Testis (tissue), 3 donors: ENCODE results near the gene GJA4. TPM values are rescaled to one million over a fixed set of nuclear protein-coding genes. Genes with fewer than 3 reads are reported as not detected.
"Not testable (repeated sequence)": the region's sequence is repeated elsewhere in the genome, so short reads cannot be mapped to it uniquely, and the experiment has no call there.

Source experiments
- DNase-seq: peaks from one replicate; pipeline ENCODE4 v3.0.0-alpha.2; 2019
- H3K27ac ChIP-seq, 2 donors: fragments of 200-600 bp; sonication (generic); one replicate each; pipeline ENCODE4 v1.5.1; 2019
- H3K27me3 ChIP-seq: fragments of 200-600 bp; sonication (generic); one replicate; pipeline ENCODE4 v1.5.1; 2019
- H3K36me3 ChIP-seq: fragments of 200-600 bp; sonication (generic); one replicate; pipeline ENCODE4 v1.5.1; 2017; ENCODE audit warnings: low read depth; ENCODE audit errors: missing control alignments
- H3K4me1 ChIP-seq: fragments of 200-600 bp; sonication (generic); one replicate; pipeline ENCODE4 v1.5.1; 2019
- H3K4me3 ChIP-seq, 2 donors: fragments of 200-600 bp; sonication (generic); one replicate each; pipeline ENCODE4 v1.5.1; 2017 to 2019
- H3K9me3 ChIP-seq: fragments of 200-600 bp; sonication (generic); one replicate; pipeline ENCODE4 v1.5.1; 2017
- CTCF ChIP-seq, 3 experiments: fragments of 450-650 bp in 2 of 3; fragments of 200-600 bp in 1 of 3; sonication (generic) in 1 of 3; IDR thresholded peaks; one replicate each; pipeline ENCODE4 v1.5.1; 2016 to 2019; ENCODE audit warnings: antibody characterized with exemption in 3 of 3, mild to moderate bottlenecking in 2 of 3, moderate library complexity in 1 of 3
- POLR2A ChIP-seq: fragments of 450-650 bp; IDR thresholded peaks from one replicate; pipeline ENCODE4 v1.6.1; 2017; ENCODE audit warnings: antibody characterized with exemption, mild to moderate bottlenecking, moderate library complexity
- WGBS, 2 donors: methylation state at CpG; one replicate each; pipeline ENCODE4 v1.1.5; 2018; 5-methylcytosine and 5-hydroxymethylcytosine counted together
- intact Hi-C: fragments of 100-400 bp; cut with DNase I; formaldehyde crosslinking; loops from one replicate; pipeline ENCODE4 v1.15.1; 2023; ENCODE audit warnings: low total_unique reads
- polyA plus RNA-seq: library from polyadenylated mRNA; stranded (reverse); fragments of 350-450 nt; fragmentation: Illumina TruSeq; extraction: RNeasy Lipid Tissue Mini Kit (QIAGEN cat#74804); gene quantifications from one replicate; pipeline ENCODE4 v1.2.3, GENCODE V29; 2014; ENCODE audit warnings: low read depth, low replicate concordance; ENCODE audit not compliant: insufficient read depth
- total RNA-seq, 2 donors: library from RNA; depleted of rRNA; stranded (reverse); fragments of >200 nt; gene quantifications; one replicate each; pipeline ENCODE4 v1.2.3, GENCODE V29; 2016

Gene GJA4
- total and polyA plus RNA-seq, 3 donors from 2014 or later: 10.9 to 11.9 (median 11.3) TPM

DNA sequence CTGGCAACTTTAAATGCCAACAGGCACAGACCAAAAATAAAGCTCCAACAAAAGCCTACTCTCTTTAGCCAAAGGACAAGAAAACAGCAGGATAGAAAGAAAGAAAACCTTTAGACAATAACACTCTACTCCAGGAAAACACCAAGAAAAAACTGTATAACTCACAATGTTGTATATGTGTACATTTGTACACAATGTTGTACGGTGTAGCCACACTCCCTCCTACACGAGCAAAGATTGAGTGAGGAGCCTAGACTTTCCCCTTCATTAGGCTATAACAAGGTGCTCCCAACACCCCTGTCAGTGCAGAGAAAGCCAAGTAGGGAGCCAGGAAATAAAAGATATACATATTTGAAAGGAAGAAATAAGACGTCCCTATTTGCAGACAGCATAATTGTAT lies 24.0 kb downstream of the GJA4 start:
- TF ChIP-seq CTCF (IDR thresholded peaks at IDR 0.05) (no peak), POLR2A (no peak)
- Histone ChIP-seq H3K4me1 (no peaks in the 10 kb centered on the region), H3K36me3 (no peaks in the 10 kb centered on the region), H3K4me3 (no peak overlapping the region), H3K27me3 (no peaks in the 10 kb centered on the region), H3K27ac (no peak overlapping the region), H3K9me3 (no peaks in the 10 kb centered on the region)
- no peak for DNase-seq
- intact Hi-C loops: no loop called here
- WGBS, 2 donors: 73% methylated on average over 3 of the region's 3 CpGs

GRCh38 chr1:34818862-34819261 lies 26.1 kb downstream of the GJA4 start:
- H3K4me3 ChIP-seq, intact Hi-C loops, H3K27me3 ChIP-seq, H3K4me1 ChIP-seq, H3K9me3 ChIP-seq, H3K36me3 ChIP-seq, H3K27ac ChIP-seq, DNase-seq: not testable (repeated sequence)
- 82 to 95% methylated on average over 2 of the region's 2 CpGs for WGBS, 2 donors

GRCh38 chr1:34822202-34822601 lies 29.4 kb downstream of the GJA4 start:
- WGBS, 2 donors: 90 to 92% methylated on average over 3 of the region's 3 CpGs
- Histone ChIP-seq H3K36me3 (no peaks in the 10 kb centered on the region), H3K27ac (no peak overlapping the region), H3K9me3 (no peaks in the 10 kb centered on the region), H3K4me3 (no peak overlapping the region), H3K27me3 (no peaks in the 10 kb centered on the region), H3K4me1 (peaks cover 8% of the 10 kb centered on the region)
- TF ChIP-seq POLR2A: no peak
- no peak for TF ChIP-seq CTCF (IDR thresholded peaks at IDR 0.05)
- DNase-seq: no peak
- intact Hi-C loops: no loop called here

- Histone ChIP-seq H3K27ac (no peak overlapping the region), H3K9me3 (no peaks in the 10 kb centered on the region), H3K36me3 (no peaks in the 10 kb centered on the region), H3K4me3 (no peak overlapping the region), H3K27me3 (no peaks in the 10 kb centered on the region), H3K4me1 (peaks cover 8% of the 10 kb centered on the region)
- no peak for DNase-seq
- intact Hi-C loops: no loop called here
- WGBS, 2 donors: 88 to 95% methylated on average over 1 to 3 of the region's 3 CpGs
- TF ChIP-seq POLR2A (no peak), CTCF (IDR thresholded peaks at IDR 0.05) (no peak)
Observed at GRCh38 chr1:34824817-34825454, 32.1 kb downstream of the GJA4 start.

GRCh38 chr1:34825455-34826091 lies 32.8 kb downstream of the GJA4 start:
- H3K36me3 ChIP-seq: no peaks in the 10 kb centered on the region
- TF ChIP-seq POLR2A (no peak), CTCF (IDR thresholded peaks at IDR 0.05) (no peak)
- H3K27me3 ChIP-seq: no peaks in the 10 kb centered on the region
- intact Hi-C loops: no loop called here
- H3K4me1 ChIP-seq: peaks cover 8% of the 10 kb centered on the region
- WGBS, 2 donors: 60 to 63% methylated on average over 6 to 10 of the region's 11 CpGs
- H3K4me3 ChIP-seq: no peak overlapping the region
- no peak overlapping the region for H3K27ac ChIP-seq
- H3K9me3 ChIP-seq: no peaks in the 10 kb centered on the region
- DNase-seq: no peak
